ENCODE data around the gene NFKB2. TPM values are rescaled to one million over a fixed set of nuclear protein-coding genes. Genes with fewer than 3 reads are reported as not detected.

The NFKB2 gene
- total RNA-seq, 2 experiments from 2014 or later, result 121 to 122 TPM

- Mint-ChIP-seq H3K27me3 (peaks cover 18% of the 10 kb centered on the region), H3K4me1 (peaks cover 19% of the 10 kb centered on the region), H3K36me3 (ENCODE audit: low read depth) (peaks cover 27% of the 10 kb centered on the region), H3K4me3 (no peak overlapping the region), H3K9me3 (no peaks in the 10 kb centered on the region), H3K27ac (no peak overlapping the region)
- no peak for DNase-seq
- CTCF ChIA-PET, result interaction anchor here (0.7 to 2.2 kb wide), 12 partner anchors 11 to 238 kb away, joined by 3 to 17 read pairs (median 4); partner anchors contain the start of genes CUEDC2 and FBXL15
- POLR2A ChIA-PET, result interaction anchor here (0.7 to 1.9 kb wide), 12 partner anchors 8 to 233 kb away, joined by 3 to 6 read pairs (median 4); partner anchors contain the start of genes C10orf95, FBXL15 and NFKB2
These were observed 9.0 kb downstream of the NFKB2 start for GRCh38 chr10:102404361-102405107.

- no peak for DNase-seq
- H3K27me3 Mint-ChIP-seq, result peaks cover 24% of the 10 kb centered on the region
- POLR2A ChIA-PET, result interaction anchor here (0.9 to 1.3 kb wide), 8 partner anchors 8 to 178 kb away, joined by 3 to 6 read pairs (median 3); partner anchors contain the start of genes FBXL15 and NFKB2
- CTCF ChIA-PET, result interaction anchor here (1.7 kb wide), 2 partner anchors 28 to 235 kb away, joined by 4 to 5 read pairs; partner anchors contain the start of gene CUEDC2
- peaks cover 25% of the 10 kb centered on the region for H3K36me3 Mint-ChIP-seq (ENCODE audit: low read depth)
- no peak overlapping the region for H3K27ac Mint-ChIP-seq
- peaks cover 19% of the 10 kb centered on the region for H3K4me1 Mint-ChIP-seq
- no peaks in the 10 kb centered on the region for H3K9me3 Mint-ChIP-seq
- no peak overlapping the region for H3K4me3 Mint-ChIP-seq
These were observed 9.6 kb downstream of the NFKB2 start for GRCh38 chr10:102405108-102405571.

DNA sequence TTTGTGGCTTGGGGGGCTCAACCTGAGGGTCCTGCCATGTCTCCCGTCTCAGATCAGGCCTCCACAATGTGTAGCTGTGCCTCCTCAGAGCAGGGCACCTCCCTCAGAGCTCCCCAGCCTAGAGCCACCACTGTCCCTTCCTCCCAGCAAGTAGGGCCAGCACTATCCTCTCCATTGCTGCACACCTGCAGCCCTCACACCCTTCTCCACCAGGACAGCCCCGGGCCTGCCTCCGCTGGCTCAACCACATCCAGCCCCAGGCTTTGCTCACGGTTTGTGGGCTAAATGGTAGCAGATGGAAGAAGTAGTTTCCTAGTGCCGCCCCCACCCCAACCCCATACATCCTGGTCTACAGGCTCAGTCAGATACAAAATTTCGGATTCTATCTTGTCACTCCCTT lies 10.1 kb downstream of the NFKB2 start:
- peaks cover 20% of the 10 kb centered on the region for H3K36me3 Mint-ChIP-seq (ENCODE audit: low read depth)
- H3K27me3 Mint-ChIP-seq, result peaks cover 26% of the 10 kb centered on the region
- H3K4me3 Mint-ChIP-seq, result no peak overlapping the region
- ChIA-PET CTCF (interaction anchor here (1.0 to 1.7 kb wide), 2 partner anchors 27 to 236 kb away, joined by 3 to 5 read pairs; partner anchors contain the start of gene CUEDC2), POLR2A (interaction anchor here (1.0 to 1.3 kb wide), 3 partner anchors 8 to 67 kb away, joined by 3 to 6 read pairs (median 3); partner anchors contain the start of gene NFKB2)
- H3K9me3 Mint-ChIP-seq, result no peaks in the 10 kb centered on the region
- H3K4me1 Mint-ChIP-seq, result peaks cover 15% of the 10 kb centered on the region
- DNase-seq, result no peak
- no peak overlapping the region for H3K27ac Mint-ChIP-seq

GRCh38 chr10:102406815-102407214 lies 11.3 kb downstream of the NFKB2 start:
- POLR2A ChIA-PET, result interaction anchor here (0.8 to 1.9 kb wide), 5 partner anchors 8 to 67 kb away, joined by 3 to 11 read pairs (median 3); partner anchors contain the start of genes CUEDC2 and FBXL15
- Mint-ChIP-seq H3K4me1 (peaks cover 20% of the 10 kb centered on the region), H3K27me3 (peaks cover 38% of the 10 kb centered on the region), H3K36me3 (ENCODE audit: low read depth) (peaks cover 12% of the 10 kb centered on the region), H3K9me3 (no peaks in the 10 kb centered on the region), H3K4me3 (no peak overlapping the region), H3K27ac (no peak overlapping the region)
- no peak for DNase-seq
- CTCF ChIA-PET, result interaction anchor here (1.4 kb wide), 1 partner anchor 72 kb away, joined by 5 read pairs; no protein-coding TSS in a partner anchor

GRCh38 chr10:102407425-102408130 lies 12.1 kb downstream of the NFKB2 start:
- ChIA-PET CTCF (interaction anchor here (1.0 to 1.4 kb wide), 2 partner anchors 8 to 71 kb away, joined by 3 to 5 read pairs; no protein-coding TSS in a partner anchor), POLR2A (interaction anchor here (0.8 to 1.9 kb wide), 5 partner anchors 9 to 66 kb away, joined by 3 to 11 read pairs (median 3); partner anchors contain the start of gene FBXL15)
- Mint-ChIP-seq H3K27me3 (peaks cover 40% of the 10 kb centered on the region), H3K4me3 (no peak overlapping the region), H3K4me1 (peaks cover 22% of the 10 kb centered on the region), H3K9me3 (no peaks in the 10 kb centered on the region), H3K27ac (no peak overlapping the region), H3K36me3 (ENCODE audit: low read depth) (peaks cover 5% of the 10 kb centered on the region)
- no peak for DNase-seq

- no peak overlapping the region for H3K27ac Mint-ChIP-seq
- ChIA-PET CTCF (interaction anchor here (1.0 kb wide), 1 partner anchor 9 kb away, joined by 3 read pairs; no protein-coding TSS in a partner anchor), POLR2A (interaction anchor here (1.1 to 1.9 kb wide), 2 partner anchors 10 to 42 kb away, joined by 3 to 11 read pairs; no protein-coding TSS in a partner anchor)
- peaks cover 40% of the 10 kb centered on the region for H3K27me3 Mint-ChIP-seq
- H3K36me3 Mint-ChIP-seq (ENCODE audit: low read depth), result peaks cover 5% of the 10 kb centered on the region
- H3K4me3 Mint-ChIP-seq, result peak overlapping the region; percentile 40
- H3K9me3 Mint-ChIP-seq, result no peaks in the 10 kb centered on the region
- peaks cover 27% of the 10 kb centered on the region for H3K4me1 Mint-ChIP-seq
- no peak for DNase-seq
These were observed 12.7 kb downstream of the NFKB2 start for GRCh38 chr10:102408131-102408727.

GRCh38 chr10:102408728-102409603 lies 13.5 kb downstream of the NFKB2 start:
- POLR2A ChIA-PET, result interaction anchor here (1.0 to 2.4 kb wide), 6 partner anchors 10 to 41 kb away, joined by 3 to 18 read pairs (median 7); partner anchors contain the start of genes FBXL15 and NFKB2
- no peaks in the 10 kb centered on the region for H3K9me3 Mint-ChIP-seq

GRCh38 chr10:102409604-102410428 lies 14.3 kb downstream of the NFKB2 start:
- no peak for DNase-seq
- H3K27ac Mint-ChIP-seq, result no peak overlapping the region
- peaks cover 29% of the 10 kb centered on the region for H3K4me1 Mint-ChIP-seq
- peaks cover 5% of the 10 kb centered on the region for H3K36me3 Mint-ChIP-seq (ENCODE audit: low read depth)
- H3K9me3 Mint-ChIP-seq, result no peaks in the 10 kb centered on the region
- CTCF ChIA-PET, result interaction anchor here (0.6 to 1.6 kb wide), 8 partner anchors 9 to 240 kb away, joined by 3 to 9 read pairs (median 4); no protein-coding TSS in a partner anchor
- H3K27me3 Mint-ChIP-seq, result peaks cover 46% of the 10 kb centered on the region
- POLR2A ChIA-PET, result interaction anchor here (1.0 to 2.4 kb wide), 6 partner anchors 11 to 40 kb away, joined by 3 to 18 read pairs (median 7); partner anchors contain the start of genes FBXL15 and NFKB2
- peak overlapping the region; percentile 58 for H3K4me3 Mint-ChIP-seq

More at GRCh38 chr10:102408728-102409603, 13.5 kb downstream of the NFKB2 start:
- H3K4me1 Mint-ChIP-seq, result peaks cover 29% of the 10 kb centered on the region
- CTCF ChIA-PET, result interaction anchor here (1.0 to 1.6 kb wide), 5 partner anchors 9 to 239 kb away, joined by 3 to 9 read pairs (median 6); no protein-coding TSS in a partner anchor
- peak; percentile 49 for DNase-seq
- no peak overlapping the region for H3K27ac Mint-ChIP-seq
- H3K27me3 Mint-ChIP-seq, result peaks cover 40% of the 10 kb centered on the region
- peaks cover 5% of the 10 kb centered on the region for H3K36me3 Mint-ChIP-seq (ENCODE audit: low read depth)
- H3K4me3 Mint-ChIP-seq, result peak overlapping the region; percentile 58

DNA sequence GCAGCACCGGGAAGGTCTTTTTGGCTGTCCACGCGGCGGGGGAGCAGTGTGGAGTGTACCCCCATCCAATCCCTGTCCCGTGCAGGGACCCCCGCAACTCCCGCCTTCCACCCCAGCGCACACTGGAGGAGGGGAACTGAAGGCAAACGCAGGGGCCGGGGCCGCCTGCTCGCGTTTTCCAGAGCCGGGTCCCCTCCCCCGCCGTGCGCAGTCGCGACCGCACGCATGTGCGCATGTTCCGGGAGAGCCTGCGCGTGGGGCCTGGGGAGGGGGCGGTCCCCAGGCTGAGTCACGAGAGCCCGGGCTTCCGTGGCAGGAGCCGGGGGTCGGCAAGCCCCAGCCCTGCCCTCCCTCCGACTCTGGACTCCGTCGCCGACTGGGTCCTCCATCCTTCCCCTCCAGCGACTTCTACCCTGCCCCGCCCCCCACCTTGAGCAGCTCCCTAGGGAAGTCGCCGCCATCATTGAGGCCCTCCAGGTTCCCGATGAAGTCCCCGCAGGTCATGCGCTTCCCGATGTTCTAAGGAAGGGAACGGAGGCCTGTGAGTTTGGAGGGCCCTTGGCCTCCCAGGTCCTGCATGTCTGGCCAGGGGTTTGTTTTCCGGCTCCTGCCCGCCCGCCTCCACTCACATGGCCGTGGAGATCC lies 15.0 kb downstream of the NFKB2 start:
- peak; percentile 52 for DNase-seq
- no peaks in the 10 kb centered on the region for H3K9me3 Mint-ChIP-seq
- H3K36me3 Mint-ChIP-seq (ENCODE audit: low read depth), result peaks cover 5% of the 10 kb centered on the region
- ChIA-PET CTCF (interaction anchor here (0.6 to 2.3 kb wide), 7 partner anchors 10 to 179 kb away, joined by 3 to 11 read pairs (median 4); no protein-coding TSS in a partner anchor), POLR2A (interaction anchor here (1.1 to 2.4 kb wide), 6 partner anchors 10 to 39 kb away, joined by 3 to 18 read pairs (median 7); partner anchors contain the start of genes FBXL15 and NFKB2)
- H3K27me3 Mint-ChIP-seq, result peaks cover 46% of the 10 kb centered on the region
- peaks cover 29% of the 10 kb centered on the region for H3K4me1 Mint-ChIP-seq
- H3K27ac Mint-ChIP-seq, result no peak overlapping the region
- peak overlapping the region; percentile 58 for H3K4me3 Mint-ChIP-seq
